NCI-H524 treated with DMSO at 0.1 percent for 48 hours (cell line): Measurements from ENCODE around the gene TMPRSS7.
"Not testable (repeated sequence)": the region's sequence is repeated elsewhere in the genome, so short reads cannot be mapped to it uniquely, and the experiment has no call there.

ENCODE experiments used
- DNase-seq: peaks from one replicate; lab custom pipeline; 2025; lab: John Stamatoyannopoulos, UW

Gene TMPRSS7

GRCh38 chr3:112059497-112059896 is 25.0 kb downstream of the TMPRSS7 start:
- no peak for DNase-seq

DNA sequence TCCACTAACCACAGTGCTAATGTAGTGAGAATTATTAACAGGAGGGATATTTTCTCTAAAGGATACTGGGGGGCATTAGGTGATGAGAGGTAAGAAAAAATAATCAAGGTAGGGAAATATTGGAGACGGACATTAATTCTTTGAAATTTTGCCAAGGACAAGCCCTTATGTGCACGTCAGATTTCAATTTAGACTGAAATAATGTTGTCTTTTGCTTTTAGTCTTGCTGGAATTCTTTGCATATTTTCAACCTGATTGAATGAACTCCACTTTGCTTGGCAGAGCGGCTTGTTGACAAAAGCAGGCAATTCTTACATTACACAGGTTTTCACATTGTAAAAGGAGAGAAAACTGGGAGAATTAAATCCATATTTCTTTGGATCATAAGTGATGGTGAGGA is 26.6 kb downstream of the TMPRSS7 start:
- no peak for DNase-seq

GRCh38 chr3:112072387-112073060 is 38.0 kb downstream of the TMPRSS7 start:
- not testable (repeated sequence) for DNase-seq

DNA sequence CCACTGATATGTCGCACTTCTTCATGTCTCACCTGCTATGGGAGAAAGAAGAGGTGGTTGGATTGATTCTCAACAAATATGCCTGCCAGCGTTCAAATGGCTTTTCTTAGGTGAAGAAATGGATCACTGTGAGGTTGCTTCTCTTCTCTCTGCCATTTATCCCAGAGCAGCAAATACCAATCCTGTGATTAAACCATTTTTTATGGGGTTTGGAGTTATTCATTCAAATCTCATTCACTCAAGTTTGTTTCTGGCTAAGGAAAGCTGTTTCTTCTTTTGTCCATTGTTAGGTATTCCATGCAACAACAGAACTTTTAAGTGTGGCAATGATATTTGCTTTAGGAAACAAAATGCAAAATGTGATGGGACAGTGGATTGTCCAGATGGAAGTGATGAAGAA is 39.5 kb downstream of the TMPRSS7 start:
- no peak for DNase-seq

DNA sequence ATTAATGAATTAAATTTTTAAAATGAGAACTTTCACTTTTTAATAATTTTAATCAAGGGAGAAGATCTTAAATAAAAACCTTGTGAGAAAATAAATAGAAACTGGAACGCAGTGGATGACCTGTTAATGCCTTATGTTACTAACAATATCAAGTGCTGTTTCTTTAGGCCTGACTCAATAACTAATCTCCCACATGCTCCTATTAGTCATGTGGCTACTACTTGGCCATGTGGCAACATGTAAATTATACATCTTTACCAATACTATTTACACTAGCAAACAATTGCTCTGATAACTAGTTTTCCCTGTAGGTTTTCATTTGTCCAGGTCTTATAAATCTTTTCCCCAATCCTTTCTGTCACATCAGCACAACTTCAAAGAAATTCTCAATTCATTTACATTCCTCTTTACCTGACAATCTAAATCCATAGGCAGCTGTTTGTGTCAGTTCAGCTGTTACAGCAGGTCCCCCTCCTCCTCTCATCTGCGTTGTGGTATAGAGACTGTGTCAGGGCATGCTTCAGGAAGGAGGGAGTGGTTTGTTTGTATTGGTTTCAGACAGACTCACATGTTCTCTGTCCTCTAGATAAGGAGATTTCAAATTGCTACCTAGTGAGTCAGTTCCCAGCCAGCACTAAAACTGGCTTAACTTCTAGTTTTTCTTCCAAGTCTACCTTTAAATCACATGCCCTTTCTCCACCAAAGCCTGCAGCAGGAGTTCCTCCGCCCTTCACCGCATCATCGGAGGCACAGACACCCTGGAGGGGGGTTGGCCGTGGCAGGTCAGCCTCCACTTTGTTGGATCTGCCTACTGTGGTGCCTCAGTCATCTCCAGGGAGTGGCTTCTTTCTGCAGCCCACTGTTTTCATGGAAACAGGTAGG is 40.3 kb downstream of the TMPRSS7 start:
- DNase-seq, result peak; percentile 68

GRCh38 chr3:112078125-112079083 is 43.9 kb downstream of the TMPRSS7 start:
- no peak for DNase-seq

GRCh38 chr3:112083239-112083638 is 48.7 kb downstream of the TMPRSS7 start:
- DNase-seq, result no peak

GRCh38 chr3:112084980-112085705 is 50.6 kb downstream of the TMPRSS7 start:
- DNase-seq, result no peak

- no peak for DNase-seq
Observed at GRCh38 chr3:112085735-112086075, 51.2 kb downstream of the TMPRSS7 start.

GRCh38 chr3:112086076-112086854 is 51.7 kb downstream of the TMPRSS7 start, which contains the start of gene C3orf52:
C3orf52 (plus strand) TSS chr3:112086389; CDS start chr3:112086408, 19 bp downstream.
- no peak for DNase-seq

GRCh38 chr3:112086875-112087524 is 52.5 kb downstream of the TMPRSS7 start:
- no peak for DNase-seq

- no peak for DNase-seq
Observed at GRCh38 chr3:112087746-112088145, 53.2 kb downstream of the TMPRSS7 start.

DNA sequence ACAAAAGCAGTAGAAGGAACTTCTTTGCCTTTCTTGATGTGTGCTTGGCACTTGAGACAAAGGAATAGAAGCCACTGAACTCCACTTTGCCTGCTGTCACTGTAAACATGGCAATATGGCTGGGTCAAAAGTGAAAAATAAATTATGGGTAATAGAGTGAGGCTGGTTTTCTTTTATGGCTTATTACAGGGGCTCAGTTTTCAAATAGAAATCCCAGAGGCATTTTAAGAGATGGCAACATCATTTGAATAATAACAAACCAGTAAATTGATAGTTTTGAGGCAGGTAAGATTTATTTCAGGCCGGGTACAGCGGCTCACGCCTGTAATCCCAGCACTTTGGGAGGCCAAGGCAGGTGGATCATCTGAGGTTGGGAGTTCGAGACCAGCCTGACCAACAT is 54.4 kb downstream of the TMPRSS7 start:
- no peak for DNase-seq

GRCh38 chr3:112089956-112090886 is 55.7 kb downstream of the TMPRSS7 start:
- no peak for DNase-seq

DNA sequence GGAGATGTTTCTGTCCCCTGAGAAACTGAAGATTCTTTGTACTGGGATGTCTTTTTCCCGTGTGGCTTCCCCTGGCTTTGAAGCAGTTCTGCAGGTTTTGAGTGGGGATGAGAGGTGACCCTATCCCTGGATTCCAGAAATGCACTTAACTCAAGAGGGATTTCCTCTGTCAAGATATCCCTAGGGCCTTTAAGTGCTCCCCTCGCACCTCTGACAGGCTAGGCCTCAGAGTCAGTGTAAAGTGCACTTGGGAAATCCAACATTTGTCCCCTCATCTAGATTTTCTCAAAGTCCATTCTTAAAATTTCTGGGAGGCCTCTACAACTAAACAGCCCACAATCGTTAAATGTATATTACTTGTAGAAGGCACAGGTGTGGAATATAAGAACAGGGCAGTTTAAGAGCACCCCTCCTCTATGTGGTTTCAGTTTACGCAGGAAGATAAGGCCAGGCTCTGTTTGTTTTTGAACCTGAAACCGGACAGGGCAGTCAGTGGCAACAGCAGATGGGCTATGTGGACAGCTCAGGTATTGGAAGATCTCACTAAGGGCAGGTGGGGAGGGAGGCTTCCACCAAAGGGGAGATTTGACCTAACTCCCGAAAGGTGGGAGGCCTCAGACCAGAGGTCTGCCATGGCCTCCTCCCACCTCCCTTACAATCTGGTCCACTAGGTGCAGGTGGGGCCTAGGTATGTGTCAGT is 56.5 kb downstream of the TMPRSS7 start:
- peak; percentile 74 for DNase-seq

- DNase-seq, result no peak
Observed at GRCh38 chr3:112092496-112093179, 58.1 kb downstream of the TMPRSS7 start.

GRCh38 chr3:112093180-112093522 is 58.6 kb downstream of the TMPRSS7 start:
- DNase-seq, result no peak

GRCh38 chr3:112095731-112096130 is 61.2 kb downstream of the TMPRSS7 start:
- DNase-seq, result no peak
